Lower leg skin (tissue), 4 donors: ENCODE results near the gene SAE1. TPM values are rescaled to one million over a fixed set of nuclear protein-coding genes. Genes with fewer than 3 reads are reported as not detected.

Experiments used
- DNase-seq, 2 donors: peaks; one replicate each; pipeline ENCODE4 v3.0.0-alpha.2; 2019; ENCODE audit warnings: low spot score in 2 of 2
- H3K4me3 ChIP-seq: fragments of 200-600 bp; sonication (generic); 2 replicates; pipeline ENCODE4 v1.5.1; 2017; ENCODE audit warnings: mild to moderate bottlenecking, low read depth; ENCODE audit not compliant: poor library complexity, severe bottlenecking
- CTCF ChIP-seq, 3 donors: fragments of 450-650 bp; IDR thresholded peaks; one replicate each; pipeline ENCODE4 v1.5.1; 2016; ENCODE audit warnings: antibody characterized with exemption in 3 of 3, mild to moderate bottlenecking in 3 of 3, moderate library complexity in 2 of 3
- POLR2A ChIP-seq, 2 donors: fragments of 450-650 bp; IDR thresholded peaks; one replicate each; pipeline ENCODE4 v1.6.1; 2016 to 2017; ENCODE audit warnings: antibody characterized with exemption in 2 of 2, mild to moderate bottlenecking in 1 of 2, moderate library complexity in 1 of 2
- WGBS, 2 donors: methylation state at CpG; one replicate each; pipeline ENCODE4 v1.1.5; 2018; 5-methylcytosine and 5-hydroxymethylcytosine counted together
- intact Hi-C: fragments of 100-400 bp; cut with DNase I; formaldehyde crosslinking; loops from one replicate; pipeline ENCODE4 v1.15.0; 2023; ENCODE audit warnings: low total_unique reads
- total RNA-seq, 4 donors: library from RNA; depleted of rRNA; stranded (reverse); fragments of >200 nt; gene quantifications; one replicate each; pipeline ENCODE4 v1.1.0, GENCODE V29; 2016

Gene SAE1
- total RNA-seq, 4 donors from 2014 or later, result 38.8 to 56.1 (median 44.2) TPM

DNA sequence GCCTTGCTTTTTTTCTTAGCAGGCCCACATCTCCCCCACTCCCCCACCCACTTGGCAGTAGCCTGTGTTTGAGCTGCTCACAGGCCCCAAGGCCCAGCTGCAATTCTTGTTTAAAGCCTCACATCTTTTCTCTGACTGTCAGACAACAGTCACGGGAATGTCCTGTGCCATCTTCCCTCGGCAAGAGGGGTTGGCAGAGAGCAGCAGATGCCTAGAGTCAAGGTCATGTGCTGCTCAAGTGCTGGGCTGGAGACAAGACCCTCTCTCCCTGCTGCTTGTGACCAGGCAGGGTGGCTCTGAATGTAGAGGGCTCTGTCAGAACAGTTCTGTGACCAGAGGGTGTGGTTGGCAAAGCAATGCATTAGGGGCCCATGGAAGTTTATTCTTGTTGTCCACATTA, 53.0 kb downstream of the SAE1 start:
- TF ChIP-seq CTCF (IDR thresholded peaks at IDR 0.05) (no peak), POLR2A (IDR thresholded peaks at IDR 0.05) (no peak)
- no peak overlapping the region for H3K4me3 ChIP-seq
- 28 to 48% methylated on average over 2 of the region's 2 CpGs for WGBS, 2 donors
- no peak for DNase-seq
- intact Hi-C loops, result no loop called here

GRCh38 chr19:47186446-47187334, 56.1 kb downstream of the SAE1 start:
- H3K4me3 ChIP-seq, result no peak overlapping the region
- intact Hi-C loops, result no loop called here
- 87% methylated on average over 17 of the region's 17 CpGs for WGBS, 2 donors
- TF ChIP-seq CTCF (IDR thresholded peaks at IDR 0.05) (no peak), POLR2A (IDR thresholded peaks at IDR 0.05) (no peak)
- DNase-seq, result no peak

- TF ChIP-seq CTCF (IDR thresholded peaks at IDR 0.05), result no peak
- TF ChIP-seq POLR2A (IDR thresholded peaks at IDR 0.05), result no peak
- H3K4me3 ChIP-seq, result no peak overlapping the region
- no peak for DNase-seq
- 76 to 94% methylated on average over 2 of the region's 2 CpGs for WGBS, 2 donors
- intact Hi-C loops, result no loop called here
Measured at GRCh38 chr19:47187335-47187655, 56.7 kb downstream of the SAE1 start.

DNA sequence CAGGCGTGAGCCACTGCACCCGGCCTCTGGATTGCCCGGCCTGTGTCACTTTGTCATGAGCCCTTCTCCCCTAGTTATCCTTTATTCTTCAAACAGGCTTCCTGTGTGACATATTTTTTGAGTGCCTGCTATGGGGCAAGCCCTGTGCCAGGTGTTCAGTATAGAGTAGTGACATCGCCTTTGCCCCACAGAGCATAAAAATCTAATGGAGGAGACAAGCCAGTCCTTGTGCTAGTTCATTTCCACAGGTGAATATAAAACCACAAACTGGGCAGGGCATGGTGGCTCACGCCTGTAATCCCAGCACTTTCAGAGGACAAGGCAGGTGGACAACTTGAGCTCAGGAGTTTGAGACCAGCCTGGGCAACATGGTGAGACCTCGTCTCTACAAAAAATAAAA, 57.2 kb downstream of the SAE1 start:
- no peak overlapping the region for H3K4me3 ChIP-seq
- intact Hi-C loops, result no loop called here
- no peak for TF ChIP-seq CTCF (IDR thresholded peaks at IDR 0.05)
- TF ChIP-seq POLR2A (IDR thresholded peaks at IDR 0.05), result no peak
- WGBS, 2 donors, result 86 to 91% methylated on average over 6 of the region's 6 CpGs
- DNase-seq, result no peak

DNA sequence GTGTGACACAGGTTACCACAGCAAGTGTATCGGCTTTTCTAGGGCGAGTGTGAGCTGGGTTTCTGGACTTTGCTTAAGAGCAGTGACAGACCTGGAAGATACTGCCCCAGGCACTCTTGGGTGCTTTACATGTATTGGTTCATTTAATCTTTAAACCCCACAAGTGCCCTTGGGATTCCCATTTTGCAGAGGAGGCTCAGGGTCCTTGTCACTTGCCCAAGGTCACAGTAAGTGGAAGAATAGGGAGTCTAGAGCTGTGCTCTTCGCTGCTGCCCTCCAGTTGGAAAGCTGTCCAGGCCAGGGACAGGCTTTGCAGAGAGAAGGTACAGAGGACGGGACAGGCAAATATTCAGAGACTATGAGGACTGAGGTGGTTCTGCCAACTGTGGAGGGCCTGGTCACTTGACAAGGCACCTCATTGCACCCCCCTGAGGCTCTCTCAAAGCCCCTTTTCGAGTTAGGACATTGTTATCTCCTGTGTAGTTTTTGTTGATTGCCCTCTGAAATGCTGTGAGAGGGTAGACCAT, 57.9 kb downstream of the SAE1 start:
- no peak overlapping the region for H3K4me3 ChIP-seq
- no peak for DNase-seq
- TF ChIP-seq CTCF (IDR thresholded peaks at IDR 0.05) (no peak), POLR2A (IDR thresholded peaks at IDR 0.05) (no peak)
- intact Hi-C loops, result no loop called here
- 85 to 86% methylated on average over 5 of the region's 5 CpGs for WGBS, 2 donors
